Hematopoietic multipotent progenitor cell treated with erythropoietin and hydrocortisone succinate and interleukin-3 and kit ligand, for 6 days (in vitro differentiated cells): ENCODE data around the gene LRBA.

Source experiments
- DNase-seq: peaks from one replicate; pipeline ENCODE4 v3.0.0-alpha.2; 2015

LRBA gene

DNA sequence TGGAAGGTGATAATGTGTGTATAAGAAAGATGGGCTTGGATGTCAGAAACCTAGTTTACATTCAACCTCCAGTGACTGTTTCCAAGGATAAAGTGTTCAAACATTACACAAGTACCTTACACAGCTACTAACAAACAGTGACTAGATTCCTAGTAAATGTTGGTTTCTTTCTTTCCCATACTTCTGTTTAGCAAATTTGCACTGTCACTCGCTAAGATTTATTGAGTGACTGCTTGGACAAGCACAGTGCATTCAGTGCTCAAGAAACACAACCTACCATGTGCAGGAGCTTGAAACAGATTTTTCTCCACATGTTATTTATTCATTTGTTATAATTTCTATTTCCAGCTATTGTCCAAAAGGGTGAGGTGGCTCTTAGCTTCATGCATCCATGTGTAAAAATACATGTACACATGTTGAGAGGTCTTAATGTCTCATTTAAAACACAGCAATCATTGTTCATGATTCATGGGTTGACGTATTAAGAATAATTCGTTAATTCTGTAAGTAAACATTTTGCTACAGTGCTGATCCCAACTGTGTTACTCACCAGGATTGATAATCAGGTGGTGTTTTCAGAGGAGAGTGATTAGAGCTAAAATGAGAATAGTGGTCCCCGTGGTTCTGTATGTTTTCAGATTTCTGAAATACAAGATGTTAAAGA is 783.8 kb downstream of the LRBA start:
- no peak for DNase-seq

DNA sequence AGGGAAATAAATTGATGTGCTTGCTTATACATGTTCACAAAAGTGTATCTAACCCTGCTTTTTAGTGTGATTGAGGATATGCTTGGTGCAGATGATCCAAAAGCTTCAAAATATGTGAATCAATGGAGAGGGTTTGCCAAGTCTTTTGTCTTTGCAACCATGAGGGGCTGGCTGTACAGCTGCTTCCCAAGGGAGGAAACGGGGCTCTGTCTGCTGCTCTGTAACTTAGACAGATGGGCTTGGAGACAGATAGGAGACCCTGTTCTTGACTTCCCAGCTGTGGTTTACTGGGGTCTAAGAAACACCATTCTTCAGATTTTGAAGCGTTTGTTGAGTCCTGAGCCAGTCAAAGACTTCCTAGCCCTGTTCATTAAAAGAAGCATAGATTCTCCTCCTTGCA is 784.5 kb downstream of the LRBA start:
- no peak for DNase-seq

DNA sequence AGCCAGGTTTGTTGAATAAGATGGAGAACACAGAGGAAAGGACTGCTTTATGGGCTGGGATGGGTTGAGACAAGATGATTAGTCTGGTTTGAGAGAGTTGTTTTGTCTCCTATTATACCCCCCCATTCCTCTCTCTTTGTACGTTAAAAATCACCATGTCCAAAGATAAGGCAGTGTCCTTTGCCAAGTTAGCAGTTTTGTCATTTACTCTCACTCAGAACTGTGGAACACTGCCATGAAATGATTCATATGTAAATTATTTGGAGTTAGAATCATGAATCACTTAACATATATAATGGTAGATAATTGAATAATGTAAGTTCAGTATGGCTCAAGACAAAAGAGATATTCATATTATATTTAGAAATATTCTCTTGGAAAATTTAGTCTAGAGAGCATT is 785.6 kb downstream of the LRBA start:
- no peak for DNase-seq

DNA sequence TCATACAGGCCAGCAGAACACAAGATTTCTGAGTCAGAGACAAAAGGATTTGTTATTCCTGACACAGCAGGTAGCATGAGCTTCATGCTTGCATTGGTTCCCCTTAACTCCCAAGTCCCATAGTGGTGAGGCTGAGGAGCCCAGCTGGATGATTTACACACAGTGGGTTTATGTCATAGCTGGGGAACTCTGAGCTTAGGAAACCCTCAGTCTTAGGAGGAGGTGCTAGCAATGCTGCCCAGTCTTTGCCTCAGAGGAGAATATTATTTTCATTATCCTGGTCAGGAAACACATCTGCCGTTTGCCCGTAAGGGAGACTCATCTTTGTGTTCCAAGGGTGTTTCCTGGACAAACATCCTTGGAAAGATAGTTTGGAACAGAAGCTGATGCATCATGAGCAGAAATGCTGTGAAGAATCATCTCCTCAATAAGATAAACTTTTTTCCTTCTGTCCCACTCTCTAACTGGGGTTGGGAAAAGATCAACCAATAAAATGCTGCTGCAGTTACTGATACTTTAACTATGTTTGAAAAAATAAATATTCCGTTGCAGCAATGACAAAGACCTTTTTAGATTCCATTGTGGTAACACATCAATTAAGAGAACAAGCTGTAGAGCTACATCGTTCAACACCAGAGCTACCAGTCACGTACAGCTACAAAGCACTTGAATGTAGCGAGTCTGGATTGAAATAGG is 790.0 kb downstream of the LRBA start:
- DNase-seq: no peak

DNA sequence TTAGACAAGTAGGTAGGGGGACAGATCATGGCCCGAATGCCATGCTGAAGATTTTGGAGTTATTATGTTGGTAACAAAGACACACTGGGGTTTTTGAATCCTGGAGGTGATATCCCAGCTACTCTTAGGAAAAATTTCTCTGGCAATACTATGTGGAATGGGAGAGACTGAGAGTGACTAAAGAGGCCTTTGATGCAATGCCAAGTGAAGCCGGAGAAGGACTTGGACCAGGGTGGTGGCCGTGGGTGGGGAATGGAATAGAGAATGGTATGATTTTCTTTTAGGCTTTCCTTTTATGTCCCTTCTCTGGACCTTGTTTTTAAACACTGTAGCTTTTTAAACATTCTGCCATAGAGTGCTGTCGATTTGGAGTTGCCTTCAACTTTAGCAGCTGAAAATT is 795.2 kb downstream of the LRBA start:
- no peak for DNase-seq

DNA sequence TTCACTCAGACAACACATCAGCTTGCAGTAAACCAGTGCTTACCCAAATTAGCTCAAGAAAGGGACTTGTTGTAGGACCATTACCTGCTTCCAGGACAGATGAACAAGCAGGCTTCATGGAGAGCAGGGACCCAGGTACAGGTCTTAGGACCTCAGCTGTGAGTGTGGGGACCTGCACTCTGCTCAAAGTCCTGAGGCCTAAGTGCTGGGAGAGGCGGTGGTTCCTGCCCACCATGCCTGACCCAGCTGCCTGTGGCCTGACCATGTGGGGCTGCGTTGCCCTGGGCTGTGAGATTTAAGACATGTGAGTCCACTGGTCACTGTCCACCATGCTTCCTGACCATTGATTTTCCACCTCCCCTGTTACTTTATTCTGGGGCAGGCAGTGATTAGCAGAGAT is 796.6 kb downstream of the LRBA start:
- DNase-seq: no peak

DNA sequence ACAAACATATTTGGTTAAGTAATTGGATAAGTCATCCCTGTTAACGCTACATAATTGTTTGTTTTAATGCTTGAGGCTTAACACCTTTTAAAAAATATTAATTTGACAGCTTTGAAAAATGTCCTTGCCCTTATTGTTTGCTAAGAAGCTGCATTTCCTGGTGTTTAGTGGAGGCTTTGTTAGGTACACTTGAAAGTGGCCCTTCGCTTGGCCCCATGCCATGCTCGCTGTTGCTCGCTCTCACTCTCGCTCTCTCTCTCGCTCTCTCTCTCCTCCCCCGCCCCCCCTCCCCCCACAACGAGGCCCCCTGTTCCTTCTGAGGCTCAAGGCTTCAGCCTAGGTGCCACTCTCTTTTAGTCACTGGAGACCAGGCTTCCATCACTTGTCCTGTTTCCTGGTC is 797.3 kb downstream of the LRBA start:
- no peak for DNase-seq

DNA sequence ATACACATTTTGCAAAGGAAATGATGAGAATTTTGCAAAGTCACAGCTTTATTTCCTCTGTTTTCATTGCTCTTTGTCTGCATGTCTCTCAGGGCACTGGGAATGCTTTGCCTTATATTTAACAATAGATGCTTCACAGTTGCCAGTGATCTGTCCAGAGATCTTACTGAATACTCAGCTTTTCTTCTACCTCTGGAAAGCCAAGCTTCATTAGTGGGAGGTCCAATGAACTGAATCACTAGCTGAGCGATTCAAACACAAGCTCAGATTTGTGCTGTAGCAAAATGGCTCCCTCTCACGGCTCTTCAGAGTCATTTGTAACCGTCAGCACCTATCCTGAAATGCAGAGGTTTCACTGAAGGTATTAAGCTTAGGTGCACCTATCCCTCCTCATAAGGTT is 797.9 kb downstream of the LRBA start:
- peak; percentile 11 for DNase-seq

DNA sequence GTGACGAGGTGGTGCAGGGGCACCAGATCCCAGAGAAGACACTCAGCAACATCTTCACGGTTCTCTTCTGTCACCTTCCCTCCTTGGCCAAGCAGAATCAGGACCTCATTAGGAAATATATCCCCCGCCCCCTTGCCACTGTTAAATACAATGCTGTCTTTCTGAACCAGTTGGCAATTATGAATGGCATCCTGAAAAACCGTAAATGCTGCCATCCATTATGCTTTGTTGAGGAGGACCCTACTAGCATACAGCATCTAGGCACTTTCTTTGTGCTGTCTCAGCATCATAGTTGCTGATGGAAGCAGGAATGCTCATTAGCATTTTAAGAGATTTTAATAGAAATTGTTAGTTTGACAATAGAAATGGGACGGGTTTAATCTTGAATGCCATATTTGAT is 798.4 kb downstream of the LRBA start:
- DNase-seq: no peak

DNA sequence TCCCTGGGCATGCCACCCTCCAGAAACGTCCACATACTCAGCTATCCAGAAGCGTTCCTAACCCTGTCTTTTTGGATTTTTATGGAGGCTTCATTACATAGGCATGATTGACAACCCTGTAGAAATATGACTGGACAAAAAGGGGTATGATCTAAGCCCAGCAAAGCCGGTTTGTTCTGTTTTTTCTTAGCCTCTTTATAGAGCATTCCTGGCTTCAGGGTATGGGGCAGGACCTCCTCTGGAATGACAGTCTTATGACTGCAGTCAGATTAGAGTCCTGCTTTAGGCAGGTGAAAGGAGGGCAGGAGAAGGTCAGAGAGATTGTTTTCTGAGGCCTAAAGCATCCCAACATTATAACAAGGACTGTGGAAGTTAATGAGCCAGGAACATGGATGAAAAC is 799.5 kb downstream of the LRBA start:
- no peak for DNase-seq
